Activated CD4-positive, alpha-beta T cell treated with anti-CD3 and anti-CD28 coated beads, Interleukin-2, amount 10 ng/mL, durations not matched to agents 24 days and 14 days (primary cell): ENCODE data around the gene LRRTM3. TPM values are rescaled to one million over a fixed set of nuclear protein-coding genes. Genes with fewer than 3 reads are reported as not detected.

Experiments used
- DNase-seq: peaks from one replicate; pipeline ENCODE4 v3.0.0; 2022
- H3K27ac Mint-ChIP-seq: one replicate; pipeline ENCODE4 v1.8.0; 2022; ENCODE audit warnings: mild to moderate bottlenecking, mixed read lengths
- H3K27me3 Mint-ChIP-seq: one replicate; pipeline ENCODE4 v1.8.0; 2022; ENCODE audit warnings: mixed read lengths
- H3K36me3 Mint-ChIP-seq: one replicate; pipeline ENCODE4 v1.8.0; 2022; ENCODE audit warnings: low read depth, mild to moderate bottlenecking, mixed read lengths
- H3K4me1 Mint-ChIP-seq: one replicate; pipeline ENCODE4 v1.8.0; 2021; ENCODE audit warnings: mixed read lengths
- H3K4me3 Mint-ChIP-seq: one replicate; pipeline ENCODE4 v1.8.0; 2022; ENCODE audit warnings: mild to moderate bottlenecking, moderate library complexity, mixed read lengths
- H3K9me3 Mint-ChIP-seq: one replicate; pipeline ENCODE4 v1.8.0; 2021; ENCODE audit warnings: mixed read lengths
- intact Hi-C: fragments of 100-400 bp; cut with micrococcal nuclease; formaldehyde crosslinking; loops from one replicate; pipeline ENCODE4 v1.15.1; 2023
- total RNA-seq: library from RNA; stranded (reverse); gene quantifications from 2 replicates; pipeline ENCODE4 v1.2.3, GENCODE V29; 2022

LRRTM3 gene
- total RNA-seq, result not detected in 2 replicates

GRCh38 chr10:66925896-66926715, at the start of gene LRRTM3:
Gene LRRTM3, plus strand, starts transcription at chr10:66926036.
- intact Hi-C loops, result no loop called here
- Mint-ChIP-seq H3K27me3 (peaks cover 36% of the 10 kb centered on the region), H3K9me3 (no peaks in the 10 kb centered on the region), H3K36me3 (no peaks in the 10 kb centered on the region), H3K4me1 (peaks cover 2% of the 10 kb centered on the region), H3K4me3 (no peak within 1 kb of the TSS), H3K27ac (no peak within 1 kb of the TSS)
- DNase-seq, result peak; percentile 71

GRCh38 chr10:66877361-66877760, 48.5 kb upstream of the LRRTM3 start:
- intact Hi-C loops, result no loop called here
- Mint-ChIP-seq H3K4me3 (no peak overlapping the region), H3K4me1 (no peaks in the 10 kb centered on the region), H3K9me3 (no peaks in the 10 kb centered on the region), H3K36me3 (no peaks in the 10 kb centered on the region), H3K27ac (no peak overlapping the region), H3K27me3 (no peaks in the 10 kb centered on the region)
- no peak for DNase-seq

DNA sequence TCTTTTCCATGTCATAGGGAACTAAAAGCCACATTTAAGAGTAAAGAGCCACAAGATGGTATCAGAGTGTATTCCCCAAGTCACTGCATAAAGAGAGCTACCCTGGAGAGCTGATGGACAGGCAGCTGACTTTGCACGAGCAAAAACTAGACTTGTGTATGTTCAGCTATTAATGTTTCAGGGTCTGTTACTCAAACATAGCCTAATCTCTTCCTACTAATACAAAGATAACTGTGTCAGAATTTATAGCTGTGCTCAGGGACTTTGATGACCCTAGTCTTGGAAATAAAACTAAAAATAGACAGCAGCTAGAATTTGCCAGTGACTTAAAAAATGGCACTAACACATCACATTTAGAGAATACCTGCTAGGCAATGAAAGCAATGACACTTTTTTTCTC, 45.5 kb upstream of the LRRTM3 start:
- Mint-ChIP-seq H3K4me1 (no peaks in the 10 kb centered on the region), H3K9me3 (no peaks in the 10 kb centered on the region), H3K36me3 (no peaks in the 10 kb centered on the region), H3K27me3 (no peaks in the 10 kb centered on the region), H3K27ac (no peak overlapping the region), H3K4me3 (no peak overlapping the region)
- no peak for DNase-seq
- intact Hi-C loops, result no loop called here

DNA sequence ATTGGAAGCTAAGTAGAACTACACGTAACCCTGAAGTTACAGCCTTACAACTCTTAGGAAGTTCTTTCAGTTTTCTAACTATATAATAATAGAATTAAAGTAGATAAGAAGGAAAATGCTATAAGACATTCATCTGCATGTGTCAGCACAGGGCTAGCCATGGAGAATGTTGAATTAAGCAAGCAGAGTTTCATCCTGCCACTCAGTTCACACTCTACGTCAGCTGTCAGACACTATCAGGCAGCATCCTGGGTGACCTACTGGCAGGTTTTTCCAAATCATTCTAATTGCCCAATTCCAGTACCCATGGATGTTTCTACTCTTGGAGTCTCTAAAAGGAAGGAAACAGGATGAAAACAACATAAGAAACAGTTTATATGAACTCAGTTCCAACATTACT, 45.0 kb upstream of the LRRTM3 start:
- H3K4me3 Mint-ChIP-seq, result no peak overlapping the region
- DNase-seq, result no peak
- H3K9me3 Mint-ChIP-seq, result no peaks in the 10 kb centered on the region
- intact Hi-C loops, result no loop called here
- H3K36me3 Mint-ChIP-seq, result no peaks in the 10 kb centered on the region
- H3K4me1 Mint-ChIP-seq, result no peaks in the 10 kb centered on the region
- H3K27ac Mint-ChIP-seq, result no peak overlapping the region
- no peaks in the 10 kb centered on the region for H3K27me3 Mint-ChIP-seq

DNA sequence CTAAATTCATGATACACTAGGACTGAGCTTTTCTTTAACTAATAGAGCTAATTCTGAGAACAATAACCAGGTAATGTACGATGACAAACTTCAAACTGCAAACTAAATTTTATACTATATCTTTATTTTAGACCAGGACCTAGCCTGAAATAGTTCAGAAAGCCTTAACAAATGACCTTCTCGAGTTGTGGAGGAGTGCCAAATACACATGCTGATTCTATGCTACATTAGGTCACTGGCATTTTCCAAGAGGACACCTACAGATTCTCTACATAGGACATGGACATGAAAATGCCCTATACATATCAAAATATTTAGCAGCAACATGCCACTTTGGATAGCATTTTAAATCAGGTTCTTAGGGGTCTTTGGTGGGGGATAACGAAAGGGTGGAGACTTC, 44.0 kb upstream of the LRRTM3 start:
- Mint-ChIP-seq H3K9me3 (no peaks in the 10 kb centered on the region), H3K36me3 (no peaks in the 10 kb centered on the region)

DNA sequence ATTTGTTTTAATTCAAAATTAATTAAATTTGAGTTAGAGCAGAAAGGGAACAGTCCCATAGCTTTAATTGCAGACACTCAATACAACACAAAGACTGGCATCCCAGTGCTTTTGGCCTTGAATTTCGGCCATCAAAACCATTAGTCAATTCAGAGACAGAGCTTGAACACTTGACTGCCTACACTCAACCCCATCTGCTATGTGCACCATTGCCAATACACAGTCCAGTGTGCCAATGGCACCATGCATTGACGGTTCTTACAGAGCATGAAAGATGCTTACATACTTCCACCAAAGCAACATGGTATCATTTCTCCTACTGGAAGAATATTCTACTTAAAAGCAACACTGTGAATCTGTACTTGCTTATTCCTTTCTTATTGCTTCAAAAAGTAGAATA, 43.6 kb upstream of the LRRTM3 start:
- no peak for DNase-seq
- Mint-ChIP-seq H3K4me1 (no peaks in the 10 kb centered on the region), H3K4me3 (no peak overlapping the region), H3K9me3 (no peaks in the 10 kb centered on the region), H3K27me3 (no peaks in the 10 kb centered on the region), H3K36me3 (no peaks in the 10 kb centered on the region), H3K27ac (no peak overlapping the region)
- intact Hi-C loops, result no loop called here

More for the DNA sequence above, 44.0 kb upstream of the LRRTM3 start:
- no peaks in the 10 kb centered on the region for H3K4me1 Mint-ChIP-seq
- no peak for DNase-seq
- no peak overlapping the region for H3K4me3 Mint-ChIP-seq
- H3K27ac Mint-ChIP-seq, result no peak overlapping the region
- intact Hi-C loops, result no loop called here
- H3K27me3 Mint-ChIP-seq, result no peaks in the 10 kb centered on the region

- no peak overlapping the region for H3K27ac Mint-ChIP-seq
- no peaks in the 10 kb centered on the region for H3K36me3 Mint-ChIP-seq
These were observed 39.0 kb upstream of the LRRTM3 start for GRCh38 chr10:66886848-66887247.

DNA sequence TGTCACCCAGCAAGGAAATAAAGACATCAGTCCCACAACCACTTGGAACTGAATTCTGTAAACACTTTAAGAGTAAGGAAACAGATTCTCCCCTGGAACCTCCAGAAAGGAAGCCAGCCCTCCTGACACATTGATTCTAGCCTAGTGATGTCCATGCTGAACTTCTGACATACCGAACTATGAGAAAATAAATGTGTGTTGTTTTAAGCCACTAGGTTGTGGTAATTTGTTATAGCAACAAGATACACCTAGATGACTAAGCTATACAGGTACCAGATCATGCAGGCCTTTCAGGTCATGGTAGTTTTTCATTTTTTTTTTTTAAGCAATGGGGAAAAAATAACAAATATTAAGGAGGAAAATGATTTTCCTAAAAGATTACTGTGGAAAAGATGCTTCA, 37.6 kb upstream of the LRRTM3 start:
- no peak for DNase-seq
- no peaks in the 10 kb centered on the region for H3K9me3 Mint-ChIP-seq
- H3K4me3 Mint-ChIP-seq, result no peak overlapping the region
- H3K27ac Mint-ChIP-seq, result no peak overlapping the region
- H3K4me1 Mint-ChIP-seq, result no peaks in the 10 kb centered on the region
- H3K27me3 Mint-ChIP-seq, result no peaks in the 10 kb centered on the region
- no peaks in the 10 kb centered on the region for H3K36me3 Mint-ChIP-seq
- intact Hi-C loops, result no loop called here

More at GRCh38 chr10:66886848-66887247, 39.0 kb upstream of the LRRTM3 start:
- intact Hi-C loops, result no loop called here
- Mint-ChIP-seq H3K9me3 (no peaks in the 10 kb centered on the region), H3K4me1 (no peaks in the 10 kb centered on the region), H3K27me3 (no peaks in the 10 kb centered on the region), H3K4me3 (no peak overlapping the region)
- no peak for DNase-seq

- no peaks in the 10 kb centered on the region for H3K27me3 Mint-ChIP-seq
- no peaks in the 10 kb centered on the region for H3K36me3 Mint-ChIP-seq
- H3K4me1 Mint-ChIP-seq, result no peaks in the 10 kb centered on the region
- no peak for DNase-seq
- intact Hi-C loops, result no loop called here
- no peaks in the 10 kb centered on the region for H3K9me3 Mint-ChIP-seq
- H3K27ac Mint-ChIP-seq, result no peak overlapping the region
- H3K4me3 Mint-ChIP-seq, result no peak overlapping the region
These were observed 33.0 kb upstream of the LRRTM3 start for GRCh38 chr10:66892871-66893270.

DNA sequence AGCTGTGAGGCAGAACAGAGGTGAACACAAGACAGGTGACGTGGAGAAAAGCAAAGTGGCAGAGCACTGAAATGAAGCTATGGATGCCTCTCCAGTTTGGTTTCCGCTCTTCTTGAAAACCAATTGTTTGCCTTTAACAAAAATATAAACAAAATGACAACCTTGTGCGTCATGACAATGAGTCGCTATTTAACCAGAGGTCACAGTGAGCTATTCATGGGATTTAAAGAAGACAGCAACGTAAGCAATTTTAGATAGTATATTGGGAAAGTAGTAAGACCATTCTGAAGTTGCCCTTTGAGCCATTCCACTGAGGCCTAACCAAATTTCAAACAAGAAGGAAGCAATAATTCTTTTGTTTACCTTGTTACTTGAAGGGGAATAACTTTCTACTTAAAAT, 15.2 kb upstream of the LRRTM3 start:
- intact Hi-C loops, result no loop called here

DNA sequence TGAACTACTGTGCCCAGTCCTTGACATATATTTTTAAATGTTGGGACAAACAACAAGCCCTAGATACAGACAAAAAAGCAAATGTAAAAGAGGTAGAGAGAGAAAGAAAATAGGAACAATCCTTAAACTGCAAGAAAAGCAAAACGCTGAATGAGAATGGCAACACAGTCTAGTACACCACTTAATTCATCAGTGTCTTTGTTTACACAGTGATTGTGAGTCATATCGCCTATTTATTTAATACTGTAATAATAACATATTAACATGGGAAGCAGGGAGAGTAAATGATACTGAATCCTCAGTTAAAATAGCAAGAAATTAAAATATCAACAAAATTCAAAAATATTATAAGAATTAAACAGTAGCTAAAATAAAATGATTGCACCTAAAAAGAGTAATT, 9.8 kb upstream of the LRRTM3 start:
- no peaks in the 10 kb centered on the region for H3K36me3 Mint-ChIP-seq
- no peak overlapping the region for H3K27ac Mint-ChIP-seq
- intact Hi-C loops, result no loop called here
- H3K4me1 Mint-ChIP-seq, result no peaks in the 10 kb centered on the region
- H3K4me3 Mint-ChIP-seq, result no peak overlapping the region
- H3K9me3 Mint-ChIP-seq, result no peaks in the 10 kb centered on the region
- DNase-seq, result no peak
- H3K27me3 Mint-ChIP-seq, result no peaks in the 10 kb centered on the region

More for the DNA sequence above, 15.2 kb upstream of the LRRTM3 start:
- Mint-ChIP-seq H3K4me3 (no peak overlapping the region), H3K36me3 (no peaks in the 10 kb centered on the region), H3K9me3 (no peaks in the 10 kb centered on the region), H3K4me1 (no peaks in the 10 kb centered on the region), H3K27me3 (no peaks in the 10 kb centered on the region), H3K27ac (no peak overlapping the region)
- DNase-seq, result no peak

GRCh38 chr10:66917104-66917503, 8.7 kb upstream of the LRRTM3 start:
- intact Hi-C loops, result no loop called here
- Mint-ChIP-seq H3K27me3 (no peaks in the 10 kb centered on the region), H3K27ac (no peak overlapping the region), H3K4me3 (no peak overlapping the region), H3K4me1 (no peaks in the 10 kb centered on the region), H3K9me3 (no peaks in the 10 kb centered on the region), H3K36me3 (no peaks in the 10 kb centered on the region)
- no peak for DNase-seq

- Mint-ChIP-seq H3K27me3 (no peaks in the 10 kb centered on the region), H3K9me3 (no peaks in the 10 kb centered on the region)
These were observed 6.6 kb upstream of the LRRTM3 start for GRCh38 chr10:66919248-66919647.

GRCh38 chr10:66924674-66925345, 1.0 kb upstream of the LRRTM3 start:
- peaks cover 36% of the 10 kb centered on the region for H3K27me3 Mint-ChIP-seq
- peaks cover 2% of the 10 kb centered on the region for H3K4me1 Mint-ChIP-seq
- H3K36me3 Mint-ChIP-seq, result no peaks in the 10 kb centered on the region
- no peaks in the 10 kb centered on the region for H3K9me3 Mint-ChIP-seq
- H3K27ac Mint-ChIP-seq, result no peak overlapping the region
- no peak overlapping the region for H3K4me3 Mint-ChIP-seq
- DNase-seq, result no peak
- intact Hi-C loops, result no loop called here

More at GRCh38 chr10:66919248-66919647, 6.6 kb upstream of the LRRTM3 start:
- no peaks in the 10 kb centered on the region for H3K4me1 Mint-ChIP-seq
- no peak overlapping the region for H3K27ac Mint-ChIP-seq
- no peak for DNase-seq
- H3K36me3 Mint-ChIP-seq, result no peaks in the 10 kb centered on the region
- intact Hi-C loops, result no loop called here
- no peak overlapping the region for H3K4me3 Mint-ChIP-seq
